Cardiac muscle cell (in vitro differentiated cells and primary cell): ENCODE measurements around the gene PRR29. TPM values are rescaled to one million over a fixed set of nuclear protein-coding genes. Genes with fewer than 3 reads are reported as not detected.

ENCODE experiments used
- DNase-seq, 2 donors: peaks; one replicate each; pipeline versions ENCODE4 v3.0.0 to v3.0.0-alpha.2; 2010 to 2017; ENCODE audit warnings: low read depth in 1 of 2, low spot score in 1 of 2
- H3K27ac ChIP-seq: fragments of 200-600 bp; sonication (generic); 2 replicates; pipeline ENCODE4 v1.5.1; 2016
- H3K27me3 ChIP-seq: fragments of 200-600 bp; sonication (generic); 2 replicates; pipeline ENCODE4 v1.6.0; 2016; ENCODE audit warnings: control low read depth
- H3K36me3 ChIP-seq: fragments of 200-600 bp; sonication (generic); 2 replicates; pipeline ENCODE4 v1.5.1; 2016; ENCODE audit warnings: control low read depth
- H3K4me1 ChIP-seq: fragments of 200-600 bp; sonication (generic); 2 replicates; pipeline ENCODE4 v1.8.1; 2017; ENCODE audit warnings: low read depth, mild to moderate bottlenecking, mixed run types
- H3K4me3 ChIP-seq: fragments of 200-600 bp; sonication (generic); 2 replicates; pipeline ENCODE4 v1.5.1; 2016; ENCODE audit warnings: mild to moderate bottlenecking
- H3K9me3 ChIP-seq: fragments of 200-600 bp; sonication (generic); 2 replicates; pipeline ENCODE4 v1.5.1; 2017; ENCODE audit warnings: low read depth, mild to moderate bottlenecking, control low read depth
- polyA plus RNA-seq: library from polyadenylated mRNA; unstranded; fragments of >200 nt; fragmentation: Nextera tagmentation; extraction: Ambion mirVana; gene quantifications from 2 replicates; pipeline ENCODE4 v1.2.1, GENCODE V29; 2016
- total RNA-seq: library from RNA; depleted of rRNA; stranded (reverse); fragments of >200 nt; gene quantifications from 2 replicates; pipeline ENCODE4 v1.2.3, GENCODE V29; 2016
- TF ChIP-seq, protein P1 (sequence below): IDR thresholded peaks from 2 replicates; pipeline ENCODE4 v1.5.1; 2012; ENCODE audit warnings: low read depth, mild to moderate bottlenecking, low read length

The PRR29 gene
- total and polyA plus RNA-seq, 2 experiments from 2014 or later, result 1.7 to 3.6 TPM

DNA sequence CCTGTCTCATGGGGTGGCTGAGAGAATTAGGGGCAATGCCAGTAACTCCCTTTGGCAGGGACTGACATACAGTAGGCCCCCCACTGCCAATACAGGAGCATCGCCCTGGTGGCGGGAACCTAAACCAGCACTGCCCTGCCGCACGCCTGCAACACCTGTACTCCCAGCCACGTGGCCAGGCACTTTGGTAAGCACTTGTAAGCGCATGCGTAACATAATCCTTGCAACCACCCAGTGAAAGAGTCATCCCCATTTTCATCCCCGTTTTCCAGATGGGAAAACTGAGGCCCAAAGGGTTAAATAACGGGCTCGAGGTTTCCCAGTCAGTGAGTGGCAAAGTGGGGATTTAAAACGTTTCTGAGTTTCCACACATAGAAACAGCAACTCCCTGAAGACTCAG lies 42.9 kb upstream of the PRR29 start:
- Histone ChIP-seq H3K27me3 (no peaks in the 10 kb centered on the region), H3K4me1 (peaks cover 10% of the 10 kb centered on the region), H3K36me3 (no peaks in the 10 kb centered on the region), H3K4me3 (no peak overlapping the region), H3K9me3 (no peaks in the 10 kb centered on the region), H3K27ac (no peak overlapping the region)
- TF ChIP-seq, protein P1, sequence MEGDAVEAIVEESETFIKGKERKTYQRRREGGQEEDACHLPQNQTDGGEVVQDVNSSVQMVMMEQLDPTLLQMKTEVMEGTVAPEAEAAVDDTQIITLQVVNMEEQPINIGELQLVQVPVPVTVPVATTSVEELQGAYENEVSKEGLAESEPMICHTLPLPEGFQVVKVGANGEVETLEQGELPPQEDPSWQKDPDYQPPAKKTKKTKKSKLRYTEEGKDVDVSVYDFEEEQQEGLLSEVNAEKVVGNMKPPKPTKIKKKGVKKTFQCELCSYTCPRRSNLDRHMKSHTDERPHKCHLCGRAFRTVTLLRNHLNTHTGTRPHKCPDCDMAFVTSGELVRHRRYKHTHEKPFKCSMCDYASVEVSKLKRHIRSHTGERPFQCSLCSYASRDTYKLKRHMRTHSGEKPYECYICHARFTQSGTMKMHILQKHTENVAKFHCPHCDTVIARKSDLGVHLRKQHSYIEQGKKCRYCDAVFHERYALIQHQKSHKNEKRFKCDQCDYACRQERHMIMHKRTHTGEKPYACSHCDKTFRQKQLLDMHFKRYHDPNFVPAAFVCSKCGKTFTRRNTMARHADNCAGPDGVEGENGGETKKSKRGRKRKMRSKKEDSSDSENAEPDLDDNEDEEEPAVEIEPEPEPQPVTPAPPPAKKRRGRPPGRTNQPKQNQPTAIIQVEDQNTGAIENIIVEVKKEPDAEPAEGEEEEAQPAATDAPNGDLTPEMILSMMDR, result no peak
- DNase-seq, result no peak

DNA sequence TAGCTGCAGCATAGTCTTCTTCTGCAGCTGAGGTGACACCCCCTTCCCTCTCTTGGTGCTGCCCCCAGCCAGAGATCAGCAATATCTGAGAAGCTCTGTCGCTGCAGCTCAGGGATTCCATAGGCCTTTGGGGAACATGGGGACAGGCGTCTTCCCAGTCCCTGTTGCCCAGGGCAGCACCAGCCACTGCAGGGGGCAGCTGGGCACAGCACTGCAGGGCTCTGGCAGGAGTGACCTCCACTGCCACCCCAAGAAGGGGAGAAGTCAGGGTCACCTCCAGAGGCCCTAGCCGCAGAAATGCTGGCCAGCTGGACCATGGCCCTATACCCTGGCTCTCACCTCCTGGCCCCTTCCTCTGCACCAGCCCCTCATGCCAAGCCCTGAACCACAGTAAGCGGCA lies 42.4 kb upstream of the PRR29 start:
- TF ChIP-seq, protein P1, result no peak
- Histone ChIP-seq H3K27me3 (no peaks in the 10 kb centered on the region), H3K4me3 (no peak overlapping the region), H3K27ac (no peak overlapping the region), H3K36me3 (no peaks in the 10 kb centered on the region), H3K4me1 (peaks cover 6% of the 10 kb centered on the region), H3K9me3 (no peaks in the 10 kb centered on the region)
- DNase-seq, result no peak

DNA sequence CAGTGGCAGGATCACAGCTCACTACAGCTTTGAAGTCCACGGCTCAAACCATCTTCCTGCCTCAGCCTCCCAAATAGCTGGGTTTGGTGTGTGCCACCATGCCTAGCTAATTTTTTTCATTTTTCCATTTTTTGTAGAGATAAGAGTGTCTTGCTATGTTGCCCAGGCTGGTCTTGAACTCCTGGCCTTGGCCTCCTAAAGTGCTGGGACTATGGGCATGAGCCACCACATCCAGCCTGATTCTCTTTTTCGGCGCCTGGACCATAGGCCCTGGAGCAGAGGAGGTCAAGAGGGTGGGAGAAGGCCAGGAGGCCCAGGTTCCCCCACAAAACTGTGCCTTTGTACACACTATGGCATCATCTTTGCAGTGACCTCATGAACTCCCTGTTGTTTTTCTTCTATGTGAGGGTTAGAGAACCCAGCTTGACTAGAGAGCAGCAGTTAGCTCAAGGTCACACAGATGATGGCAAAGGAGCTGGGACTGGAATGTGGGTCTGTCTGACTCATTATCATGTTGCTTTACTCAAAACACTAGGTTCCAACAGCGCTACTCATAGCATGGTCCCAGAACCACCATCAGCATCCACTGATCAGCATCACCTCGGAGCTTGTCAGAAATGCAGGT lies 41.7 kb upstream of the PRR29 start:
- H3K27ac ChIP-seq, result no peak overlapping the region
- H3K9me3 ChIP-seq, result no peaks in the 10 kb centered on the region
- H3K4me1 ChIP-seq, result peaks cover 5% of the 10 kb centered on the region
- DNase-seq, result no peak
- H3K4me3 ChIP-seq, result no peak overlapping the region
- TF ChIP-seq, protein P1, result no peak
- H3K27me3 ChIP-seq, result no peaks in the 10 kb centered on the region
- no peaks in the 10 kb centered on the region for H3K36me3 ChIP-seq

DNA sequence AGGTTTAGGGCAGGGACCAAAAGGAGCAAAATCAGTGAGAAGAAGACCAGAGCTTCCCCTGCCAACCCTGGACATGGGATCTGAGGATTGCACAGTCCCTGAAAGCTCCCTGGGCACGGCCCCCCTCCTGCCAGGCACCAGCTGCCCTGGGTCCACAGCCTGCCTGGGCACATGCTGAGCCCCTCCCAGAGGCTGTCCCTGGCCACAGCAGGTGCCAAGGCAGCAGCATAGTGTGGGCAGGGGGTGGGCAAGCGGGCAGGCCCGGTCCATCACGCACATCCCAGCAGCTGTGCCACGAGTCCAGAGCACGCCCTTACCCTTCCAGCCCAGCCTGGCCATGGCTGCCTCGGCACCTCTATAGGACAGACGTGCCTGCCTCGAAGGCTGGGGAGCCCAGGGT lies 38.1 kb upstream of the PRR29 start:
- H3K27ac ChIP-seq, result no peak overlapping the region
- no peaks in the 10 kb centered on the region for H3K9me3 ChIP-seq
- TF ChIP-seq, protein P1, result no peak
- H3K4me1 ChIP-seq, result no peaks in the 10 kb centered on the region
- H3K4me3 ChIP-seq, result no peak overlapping the region
- DNase-seq, result no peak
- no peaks in the 10 kb centered on the region for H3K27me3 ChIP-seq
- no peaks in the 10 kb centered on the region for H3K36me3 ChIP-seq

DNA sequence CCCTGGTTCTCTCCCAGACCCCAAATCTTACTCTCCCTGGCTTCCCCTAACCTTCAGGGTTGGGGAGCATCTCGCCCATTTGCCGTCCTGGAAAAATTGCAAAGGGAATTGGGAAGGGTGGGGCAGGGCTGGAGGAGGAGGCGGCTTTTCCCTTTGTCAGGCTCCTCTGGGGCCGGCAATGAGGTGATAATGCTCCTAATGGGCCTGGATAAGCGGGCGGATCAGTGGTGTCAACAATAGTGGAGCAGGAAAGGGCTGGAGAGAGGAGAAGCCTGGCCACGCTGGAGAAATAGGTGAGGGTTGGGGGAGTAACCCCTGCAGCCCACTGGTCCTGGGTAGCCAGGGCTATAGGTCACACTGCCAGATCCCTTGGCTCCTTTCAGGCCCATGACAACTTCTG lies 37.7 kb upstream of the PRR29 start:
- Histone ChIP-seq H3K27me3 (no peaks in the 10 kb centered on the region), H3K27ac (no peak overlapping the region), H3K4me1 (no peaks in the 10 kb centered on the region), H3K4me3 (no peak overlapping the region), H3K36me3 (no peaks in the 10 kb centered on the region), H3K9me3 (no peaks in the 10 kb centered on the region)
- DNase-seq, result no peak
- TF ChIP-seq, protein P1, result no peak
